C4-2B (cell line): Measurements from ENCODE around the gene HMG20A.
A peak's percentile ranks its signal among the peaks of the same experiment; 100 is the strongest.

Source experiments
- H3K27ac ChIP-seq: fragments of 450-650 bp; 2 replicates; pipeline ENCODE4 v1.5.1; 2017
- ZFX ChIP-seq: fragments of 450-650 bp; IDR thresholded peaks from 2 replicates; pipeline ENCODE4 v1.6.1; 2017
- TF ChIP-seq, protein P1 (sequence below): fragments of 450-650 bp; conservative IDR thresholded peaks from 2 replicates; pipeline ENCODE4 v1.5.1; 2017; ENCODE audit warnings: mild to moderate bottlenecking

The HMG20A gene

DNA sequence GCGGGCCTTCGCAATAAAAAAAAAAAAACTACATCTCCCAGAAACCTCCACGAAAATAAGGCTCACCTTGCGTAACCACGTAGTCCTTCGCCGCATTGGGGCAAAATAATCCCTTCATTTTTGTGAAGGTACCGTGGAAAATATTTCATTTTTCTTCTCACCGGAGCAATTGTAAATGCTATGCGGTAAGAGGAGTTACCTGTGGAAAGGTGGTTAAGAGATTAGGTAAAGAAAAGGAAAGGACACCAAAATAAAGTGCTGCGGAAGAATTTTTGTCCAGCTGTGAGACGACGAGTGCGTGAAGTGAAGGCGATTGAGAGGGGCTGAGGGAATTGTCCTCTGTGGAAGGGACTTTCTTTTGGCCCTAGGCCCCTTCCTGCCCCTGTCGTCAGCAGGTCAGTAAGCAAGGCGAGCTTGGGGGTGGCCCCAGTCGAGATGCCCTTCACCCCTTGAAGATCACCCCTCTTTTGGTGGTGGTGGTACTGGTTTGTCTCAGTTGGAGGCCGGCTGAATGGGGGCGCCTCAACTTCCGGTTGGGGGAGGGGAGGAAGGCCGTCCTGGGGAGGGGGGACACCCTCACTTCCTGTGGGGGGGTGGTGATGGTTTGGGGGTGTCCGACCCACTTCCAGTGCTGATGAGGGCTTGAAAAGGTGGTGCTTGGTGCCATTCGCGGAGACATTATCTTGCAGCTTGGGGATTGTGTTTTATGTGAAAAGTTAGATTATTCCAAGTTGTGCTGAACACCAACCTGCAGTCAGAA, at the start of gene HMG20A:
Gene HMG20A (plus strand): TSS at position 279 of the 760 bp plus-strand sequence. CDS start 37,520 bp downstream, outside the sequence.
- peak; percentile 38; the same call in 1 of the 2 replicates for TF ChIP-seq ZFX
- TF ChIP-seq, protein P1, sequence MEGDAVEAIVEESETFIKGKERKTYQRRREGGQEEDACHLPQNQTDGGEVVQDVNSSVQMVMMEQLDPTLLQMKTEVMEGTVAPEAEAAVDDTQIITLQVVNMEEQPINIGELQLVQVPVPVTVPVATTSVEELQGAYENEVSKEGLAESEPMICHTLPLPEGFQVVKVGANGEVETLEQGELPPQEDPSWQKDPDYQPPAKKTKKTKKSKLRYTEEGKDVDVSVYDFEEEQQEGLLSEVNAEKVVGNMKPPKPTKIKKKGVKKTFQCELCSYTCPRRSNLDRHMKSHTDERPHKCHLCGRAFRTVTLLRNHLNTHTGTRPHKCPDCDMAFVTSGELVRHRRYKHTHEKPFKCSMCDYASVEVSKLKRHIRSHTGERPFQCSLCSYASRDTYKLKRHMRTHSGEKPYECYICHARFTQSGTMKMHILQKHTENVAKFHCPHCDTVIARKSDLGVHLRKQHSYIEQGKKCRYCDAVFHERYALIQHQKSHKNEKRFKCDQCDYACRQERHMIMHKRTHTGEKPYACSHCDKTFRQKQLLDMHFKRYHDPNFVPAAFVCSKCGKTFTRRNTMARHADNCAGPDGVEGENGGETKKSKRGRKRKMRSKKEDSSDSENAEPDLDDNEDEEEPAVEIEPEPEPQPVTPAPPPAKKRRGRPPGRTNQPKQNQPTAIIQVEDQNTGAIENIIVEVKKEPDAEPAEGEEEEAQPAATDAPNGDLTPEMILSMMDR, result no peak
- H3K27ac ChIP-seq, result peak within 1 kb of the TSS; percentile 83

DNA sequence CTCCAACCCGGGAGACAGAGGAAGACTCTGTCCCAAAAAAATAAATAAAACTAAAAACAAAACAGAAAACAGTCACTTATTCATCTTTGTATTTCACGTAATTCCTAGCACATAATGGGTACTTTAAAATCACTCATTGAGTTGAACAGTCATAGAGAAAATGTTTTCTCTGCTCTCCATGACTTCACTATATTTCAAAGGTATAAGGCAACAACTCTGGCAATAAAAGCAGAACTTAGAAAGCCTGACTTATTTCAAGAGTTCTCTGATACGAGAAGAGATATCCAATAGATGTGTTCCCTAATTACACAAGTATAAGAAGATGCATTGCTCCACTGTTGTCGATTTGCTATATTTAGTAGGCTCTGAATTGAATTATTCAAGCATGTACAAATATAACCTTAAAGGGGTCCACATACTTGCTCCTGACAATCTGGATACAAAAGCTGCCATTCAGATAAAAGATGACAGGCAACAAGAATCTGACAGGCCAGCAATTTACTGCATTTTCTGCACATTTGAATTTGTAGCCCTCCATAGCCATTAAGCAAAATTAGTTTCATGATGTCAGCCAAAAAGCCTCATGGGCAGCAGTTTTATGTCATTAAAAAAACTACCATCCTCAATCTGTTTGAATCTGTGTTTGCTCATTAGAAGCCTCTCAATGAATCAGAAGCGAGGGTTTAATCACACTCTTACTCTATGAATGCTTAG, 48.7 kb upstream of the HMG20A start:
- TF ChIP-seq, protein P1, result no peak
- no peak for TF ChIP-seq ZFX
- no peak overlapping the region for H3K27ac ChIP-seq

DNA sequence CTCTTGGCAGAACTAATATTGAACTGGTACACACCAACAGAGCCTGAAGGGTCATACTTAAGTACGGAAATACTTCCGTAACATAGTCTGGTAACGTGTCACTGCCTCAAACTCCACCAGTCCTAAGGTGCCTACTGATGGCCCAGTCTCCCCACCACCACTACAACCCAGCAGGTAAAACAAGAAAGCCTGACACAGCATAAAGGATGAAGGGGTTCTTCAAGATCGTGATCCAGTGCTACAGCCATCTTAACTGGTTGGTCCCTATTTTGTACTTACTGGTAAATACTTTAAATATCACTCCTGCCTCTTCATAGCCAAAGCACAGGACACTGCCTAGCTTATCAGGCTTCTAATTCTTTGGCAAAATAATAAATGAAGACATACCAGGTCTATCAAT, 47.2 kb upstream of the HMG20A start:
- no peak overlapping the region for H3K27ac ChIP-seq
- TF ChIP-seq, protein P1, result no peak
- TF ChIP-seq ZFX, result no peak

DNA sequence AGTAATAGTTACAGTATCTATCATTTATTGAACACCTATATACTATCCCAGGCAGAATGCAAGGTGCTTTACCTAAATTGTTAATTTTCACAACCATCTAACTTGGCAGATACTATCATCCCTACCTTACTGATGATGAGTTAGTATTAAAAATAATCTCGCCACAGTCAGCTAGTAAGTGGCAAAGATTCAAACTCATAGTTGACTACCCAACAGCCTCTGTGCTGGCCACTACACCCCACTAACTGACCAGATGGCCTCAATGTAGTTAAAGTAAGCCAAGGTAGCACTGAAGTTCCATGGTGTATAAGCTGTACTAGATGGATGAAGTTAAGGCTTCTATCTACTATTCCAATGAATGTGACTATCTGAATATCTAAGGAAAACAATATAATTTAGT, 45.6 kb upstream of the HMG20A start:
- TF ChIP-seq ZFX, result no peak
- TF ChIP-seq, protein P1, result no peak
- no peak overlapping the region for H3K27ac ChIP-seq

DNA sequence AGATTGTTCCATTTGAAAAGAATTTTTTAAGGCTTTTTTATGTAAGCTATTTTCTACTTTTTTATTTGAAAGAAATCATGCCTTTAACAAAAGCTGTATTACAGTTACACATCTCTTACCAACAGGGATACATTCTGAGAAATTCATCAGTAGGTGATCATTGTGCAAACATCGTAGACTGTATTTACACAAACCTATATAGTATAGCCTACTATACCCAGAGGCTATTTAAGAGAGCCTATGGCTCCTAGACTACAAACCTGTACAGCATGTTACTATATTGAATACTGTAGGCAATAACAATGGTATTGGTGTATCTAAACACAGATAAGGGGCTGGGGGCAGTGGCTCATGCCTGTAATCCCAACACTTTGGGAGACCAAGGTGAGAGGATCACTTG, 43.9 kb upstream of the HMG20A start:
- H3K27ac ChIP-seq, result no peak overlapping the region
- TF ChIP-seq, protein P1, result no peak
- TF ChIP-seq ZFX, result no peak

DNA sequence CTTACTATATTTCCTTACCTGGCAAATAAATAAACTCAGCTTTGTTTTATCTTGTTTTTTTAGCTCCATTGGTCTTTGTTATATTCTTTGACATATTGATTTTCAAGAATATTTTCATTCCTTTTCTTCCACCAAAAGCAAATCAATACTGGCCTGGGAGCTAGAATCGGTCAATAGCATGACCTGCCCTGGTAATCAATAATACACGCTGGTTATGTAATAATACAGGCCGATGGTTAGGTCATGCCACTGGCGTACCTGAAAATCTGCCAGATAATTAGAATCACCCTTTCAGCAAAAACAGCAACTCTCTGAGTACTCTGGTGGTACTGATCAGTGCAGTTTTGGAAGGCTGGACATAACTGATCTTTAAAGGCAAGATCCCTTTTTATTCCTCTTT, 40.7 kb upstream of the HMG20A start:
- no peak for TF ChIP-seq ZFX
- TF ChIP-seq, protein P1, result no peak
- no peak overlapping the region for H3K27ac ChIP-seq

DNA sequence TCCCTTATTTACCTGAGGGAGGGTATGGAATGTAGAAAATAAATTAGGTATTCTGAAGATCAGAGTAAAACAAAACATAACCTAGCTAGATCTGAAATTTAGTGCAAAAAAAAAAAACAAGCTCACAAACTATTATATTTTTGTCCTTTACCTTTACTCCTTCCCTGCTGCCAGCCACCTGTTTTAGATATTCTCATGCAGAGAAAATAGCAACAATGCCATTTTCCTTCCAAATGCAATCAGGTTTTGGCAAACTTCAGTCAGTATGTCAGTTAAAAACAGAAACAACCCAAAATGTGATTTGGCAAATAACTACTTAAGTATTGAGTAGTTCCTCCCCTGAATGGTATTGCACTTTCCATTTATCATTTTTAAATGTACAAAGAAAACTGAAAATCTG, 36.6 kb upstream of the HMG20A start:
- H3K27ac ChIP-seq, result no peak overlapping the region
- no peak for TF ChIP-seq ZFX
- TF ChIP-seq, protein P1, result no peak
